ENCODE data around the gene TRMT10B. TPM values are rescaled to one million over a fixed set of nuclear protein-coding genes. Genes with fewer than 3 reads are reported as not detected.

Gene TRMT10B
- polyA plus RNA-seq, 2 of the 4 experiments (the other 2 are of a cell fraction), result 6.5 to 10.1 TPM

DNA sequence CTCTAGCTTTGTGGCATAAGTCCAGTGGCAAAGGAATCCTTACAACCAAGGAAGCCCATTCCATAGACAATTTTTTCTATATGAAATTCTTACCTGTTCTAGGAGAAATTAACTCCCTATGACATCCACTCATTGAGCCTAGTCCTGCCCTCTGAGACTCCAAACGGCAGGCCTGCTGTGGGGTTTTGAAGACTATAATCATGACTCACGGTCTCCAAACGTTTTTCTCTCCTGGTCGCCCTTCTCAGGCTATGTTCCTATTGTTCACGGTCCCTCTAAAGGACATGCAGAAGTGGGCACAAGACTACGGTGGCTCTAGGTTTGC lies 30.6 kb downstream of the TRMT10B start:
- POLR2A ChIA-PET, result interaction anchor here (1.5 to 2.7 kb wide), 4 partner anchors 10 to 192 kb away, joined by 7 to 23 read pairs (median 10); partner anchors contain the start of genes DCAF10 and TOMM5
- peak overlapping the region; percentile 74 for H3K4me3 ChIP-seq
- no peaks in the 10 kb centered on the region for H3K9me3 ChIP-seq
- peak overlapping the region; percentile 79 to 90 for H3K27ac ChIP-seq
- WGBS (ENCODE audit: missing lambda C conversion rate), result 0% methylated on average over 6 of the region's 6 CpGs
- TF ChIP-seq SREBF2 (IDR thresholded peaks at IDR 0.05), result no peak
- no peak for TF ChIP-seq HDAC2 (IDR thresholded peaks at IDR 0.05)
- no peak for TF ChIP-seq NFE2L2 (conservative IDR thresholded peaks at IDR 0.05; ENCODE audit: low read length)
- no peak for TF ChIP-seq CBX8 (IDR thresholded peaks at IDR 0.05)
- TF ChIP-seq PHF8 (IDR thresholded peaks at IDR 0.05; ENCODE audit: borderline replicate concordance, low read depth), result no peak
- no peak for TF ChIP-seq FOXS1 (CRISPR knock-in tag; IDR thresholded peaks at IDR 0.05)
- no peak for TF ChIP-seq ZFP36 (IDR thresholded peaks at IDR 0.05; ENCODE audit: borderline replicate concordance, partially characterized antibody)
- no peak for TF ChIP-seq POLR2A (IDR thresholded peaks at IDR 0.05; ENCODE audit: low read length)
- TF ChIP-seq, protein P1, sequence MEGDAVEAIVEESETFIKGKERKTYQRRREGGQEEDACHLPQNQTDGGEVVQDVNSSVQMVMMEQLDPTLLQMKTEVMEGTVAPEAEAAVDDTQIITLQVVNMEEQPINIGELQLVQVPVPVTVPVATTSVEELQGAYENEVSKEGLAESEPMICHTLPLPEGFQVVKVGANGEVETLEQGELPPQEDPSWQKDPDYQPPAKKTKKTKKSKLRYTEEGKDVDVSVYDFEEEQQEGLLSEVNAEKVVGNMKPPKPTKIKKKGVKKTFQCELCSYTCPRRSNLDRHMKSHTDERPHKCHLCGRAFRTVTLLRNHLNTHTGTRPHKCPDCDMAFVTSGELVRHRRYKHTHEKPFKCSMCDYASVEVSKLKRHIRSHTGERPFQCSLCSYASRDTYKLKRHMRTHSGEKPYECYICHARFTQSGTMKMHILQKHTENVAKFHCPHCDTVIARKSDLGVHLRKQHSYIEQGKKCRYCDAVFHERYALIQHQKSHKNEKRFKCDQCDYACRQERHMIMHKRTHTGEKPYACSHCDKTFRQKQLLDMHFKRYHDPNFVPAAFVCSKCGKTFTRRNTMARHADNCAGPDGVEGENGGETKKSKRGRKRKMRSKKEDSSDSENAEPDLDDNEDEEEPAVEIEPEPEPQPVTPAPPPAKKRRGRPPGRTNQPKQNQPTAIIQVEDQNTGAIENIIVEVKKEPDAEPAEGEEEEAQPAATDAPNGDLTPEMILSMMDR (IDR thresholded peaks at IDR 0.05), result no peak
- TF ChIP-seq, protein P2, sequence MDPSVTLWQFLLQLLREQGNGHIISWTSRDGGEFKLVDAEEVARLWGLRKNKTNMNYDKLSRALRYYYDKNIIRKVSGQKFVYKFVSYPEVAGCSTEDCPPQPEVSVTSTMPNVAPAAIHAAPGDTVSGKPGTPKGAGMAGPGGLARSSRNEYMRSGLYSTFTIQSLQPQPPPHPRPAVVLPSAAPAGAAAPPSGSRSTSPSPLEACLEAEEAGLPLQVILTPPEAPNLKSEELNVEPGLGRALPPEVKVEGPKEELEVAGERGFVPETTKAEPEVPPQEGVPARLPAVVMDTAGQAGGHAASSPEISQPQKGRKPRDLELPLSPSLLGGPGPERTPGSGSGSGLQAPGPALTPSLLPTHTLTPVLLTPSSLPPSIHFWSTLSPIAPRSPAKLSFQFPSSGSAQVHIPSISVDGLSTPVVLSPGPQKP (IDR thresholded peaks at IDR 0.05; ENCODE audit: low read depth, low read length), result no peak
- no peak for TF ChIP-seq RNF2 (IDR thresholded peaks at IDR 0.05; ENCODE audit: borderline replicate concordance, low read depth)
- TF ChIP-seq HEYL (CRISPR knock-in tag; IDR thresholded peaks at IDR 0.05), result no peak
- no peak for TF ChIP-seq ZC3H11A (IDR thresholded peaks at IDR 0.05)
- no peak for TF ChIP-seq CBX2 (IDR thresholded peaks at IDR 0.05; ENCODE audit: borderline replicate concordance, low read depth)
- no peak for TF ChIP-seq HOXB13 (CRISPR knock-in tag; IDR thresholded peaks at IDR 0.05; ENCODE audit: low read depth)
- TF ChIP-seq, protein P3, sequence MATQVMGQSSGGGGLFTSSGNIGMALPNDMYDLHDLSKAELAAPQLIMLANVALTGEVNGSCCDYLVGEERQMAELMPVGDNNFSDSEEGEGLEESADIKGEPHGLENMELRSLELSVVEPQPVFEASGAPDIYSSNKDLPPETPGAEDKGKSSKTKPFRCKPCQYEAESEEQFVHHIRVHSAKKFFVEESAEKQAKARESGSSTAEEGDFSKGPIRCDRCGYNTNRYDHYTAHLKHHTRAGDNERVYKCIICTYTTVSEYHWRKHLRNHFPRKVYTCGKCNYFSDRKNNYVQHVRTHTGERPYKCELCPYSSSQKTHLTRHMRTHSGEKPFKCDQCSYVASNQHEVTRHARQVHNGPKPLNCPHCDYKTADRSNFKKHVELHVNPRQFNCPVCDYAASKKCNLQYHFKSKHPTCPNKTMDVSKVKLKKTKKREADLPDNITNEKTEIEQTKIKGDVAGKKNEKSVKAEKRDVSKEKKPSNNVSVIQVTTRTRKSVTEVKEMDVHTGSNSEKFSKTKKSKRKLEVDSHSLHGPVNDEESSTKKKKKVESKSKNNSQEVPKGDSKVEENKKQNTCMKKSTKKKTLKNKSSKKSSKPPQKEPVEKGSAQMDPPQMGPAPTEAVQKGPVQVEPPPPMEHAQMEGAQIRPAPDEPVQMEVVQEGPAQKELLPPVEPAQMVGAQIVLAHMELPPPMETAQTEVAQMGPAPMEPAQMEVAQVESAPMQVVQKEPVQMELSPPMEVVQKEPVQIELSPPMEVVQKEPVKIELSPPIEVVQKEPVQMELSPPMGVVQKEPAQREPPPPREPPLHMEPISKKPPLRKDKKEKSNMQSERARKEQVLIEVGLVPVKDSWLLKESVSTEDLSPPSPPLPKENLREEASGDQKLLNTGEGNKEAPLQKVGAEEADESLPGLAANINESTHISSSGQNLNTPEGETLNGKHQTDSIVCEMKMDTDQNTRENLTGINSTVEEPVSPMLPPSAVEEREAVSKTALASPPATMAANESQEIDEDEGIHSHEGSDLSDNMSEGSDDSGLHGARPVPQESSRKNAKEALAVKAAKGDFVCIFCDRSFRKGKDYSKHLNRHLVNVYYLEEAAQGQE (IDR thresholded peaks at IDR 0.05), result no peak
- no peak for TF ChIP-seq TFCP2L1 (CRISPR knock-in tag; IDR thresholded peaks at IDR 0.05)
- TF ChIP-seq, protein P4, sequence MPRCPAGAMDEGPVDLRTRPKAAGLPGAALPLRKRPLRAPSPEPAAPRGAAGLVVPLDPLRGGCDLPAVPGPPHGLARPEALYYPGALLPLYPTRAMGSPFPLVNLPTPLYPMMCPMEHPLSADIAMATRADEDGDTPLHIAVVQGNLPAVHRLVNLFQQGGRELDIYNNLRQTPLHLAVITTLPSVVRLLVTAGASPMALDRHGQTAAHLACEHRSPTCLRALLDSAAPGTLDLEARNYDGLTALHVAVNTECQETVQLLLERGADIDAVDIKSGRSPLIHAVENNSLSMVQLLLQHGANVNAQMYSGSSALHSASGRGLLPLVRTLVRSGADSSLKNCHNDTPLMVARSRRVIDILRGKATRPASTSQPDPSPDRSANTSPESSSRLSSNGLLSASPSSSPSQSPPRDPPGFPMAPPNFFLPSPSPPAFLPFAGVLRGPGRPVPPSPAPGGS (IDR thresholded peaks at IDR 0.05), result no peak
- TF ChIP-seq, protein P5, sequence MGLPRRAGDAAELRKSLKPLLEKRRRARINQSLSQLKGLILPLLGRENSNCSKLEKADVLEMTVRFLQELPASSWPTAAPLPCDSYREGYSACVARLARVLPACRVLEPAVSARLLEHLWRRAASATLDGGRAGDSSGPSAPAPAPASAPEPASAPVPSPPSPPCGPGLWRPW (IDR thresholded peaks at IDR 0.05), result no peak
- no peak for TF ChIP-seq JUN (IDR thresholded peaks at IDR 0.05)
- H3K4me2 ChIP-seq, result peak overlapping the region; percentile 78
- no peak for ATAC-seq
- DNase-seq (ENCODE audit: low read depth in 1 of 2, low spot score in 1 of 2), result peak in 1 of 2 experiments; percentile 12
- CTCF ChIA-PET, result interaction anchor here (1.2 kb wide), 2 partner anchors 15 kb away, joined by 3 to 6 read pairs; no protein-coding TSS in a partner anchor
- peaks cover 19% of the 10 kb centered on the region for H3K4me1 ChIP-seq
- FAIRE-seq, result no peak

Measured in A549 (cell line).